HG03378 (cell line): ENCODE measurements around the gene CFAP90.

Source experiments
- ATAC-seq: cut with Tn5 transposase; IDR thresholded peaks from one replicate; pipeline ENCODE4 v1.9.1; 2021; ENCODE audit warnings: mild to moderate bottlenecking, moderate library complexity; ENCODE audit not compliant: unreplicated experiment

The CFAP90 gene

DNA sequence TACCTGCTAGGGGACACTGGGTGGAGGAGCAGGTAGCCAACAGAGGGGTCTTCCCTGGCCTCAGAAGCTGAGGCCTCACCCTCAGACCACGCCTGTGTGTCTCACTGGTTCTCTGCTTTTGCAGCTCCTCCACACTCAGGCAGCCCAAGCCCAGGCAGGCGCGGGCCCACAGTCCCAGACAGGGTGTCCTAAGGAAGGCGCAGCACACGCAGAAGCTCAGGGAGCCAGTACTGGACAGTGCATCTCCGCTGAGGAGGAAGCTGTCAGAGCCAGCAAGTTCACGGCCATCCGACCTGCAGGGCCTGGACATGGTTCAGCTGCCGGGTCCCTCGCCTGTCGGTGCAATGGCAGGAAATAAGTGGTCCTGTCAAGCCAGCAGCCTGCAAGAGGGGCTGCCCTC lies 25.3 kb downstream of the CFAP90 start:
- no peak for ATAC-seq

DNA sequence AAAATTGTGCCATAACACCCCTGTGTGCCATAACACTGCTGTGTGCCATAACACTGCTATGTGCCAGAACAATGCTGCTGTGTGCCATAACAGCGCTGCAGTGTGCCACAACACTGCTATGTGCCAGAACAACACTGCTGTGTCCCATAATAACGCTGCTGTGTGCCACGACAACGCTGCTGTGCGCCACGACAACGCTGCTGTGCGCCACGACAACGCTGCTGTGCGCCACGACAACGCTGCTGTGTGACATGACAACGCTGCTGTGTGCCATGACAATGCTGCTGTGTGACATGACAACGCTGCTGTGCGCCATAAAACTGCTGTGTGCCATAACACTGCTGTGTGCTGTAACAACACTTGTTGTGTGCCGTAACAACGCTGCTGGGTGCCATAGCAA lies 25.9 kb downstream of the CFAP90 start:
- ATAC-seq = no peak

- ATAC-seq = no peak
Measured at GRCh38 chr5:7823594-7823993, 27.3 kb downstream of the CFAP90 start.

- ATAC-seq = no peak
Measured at GRCh38 chr5:7822449-7822848, 28.5 kb downstream of the CFAP90 start.

GRCh38 chr5:7816535-7816901 lies 34.4 kb downstream of the CFAP90 start:
- ATAC-seq = peak; percentile 17

GRCh38 chr5:7815892-7816534 lies 34.9 kb downstream of the CFAP90 start:
- peak; percentile 88 for ATAC-seq

- no peak for ATAC-seq
Measured at GRCh38 chr5:7814816-7815215, 36.1 kb downstream of the CFAP90 start.

DNA sequence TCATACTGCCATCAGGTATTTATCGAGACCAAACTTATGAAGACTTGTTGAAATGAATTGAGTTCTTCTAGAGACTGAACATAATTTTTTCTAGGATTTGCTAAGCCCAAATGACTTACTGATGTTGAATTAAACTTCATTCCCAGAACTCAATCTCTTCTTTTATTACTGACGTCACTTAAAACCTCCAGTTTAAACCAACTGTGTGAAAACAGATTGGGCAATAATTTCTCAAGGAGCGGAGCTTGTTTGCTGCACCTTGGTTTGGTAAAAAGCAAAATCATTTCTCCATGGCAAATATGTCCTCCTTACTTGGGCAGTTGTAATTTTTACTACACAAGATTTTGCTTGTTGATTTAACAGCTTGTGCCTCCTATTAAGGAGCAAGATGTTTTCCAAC lies 37.4 kb downstream of the CFAP90 start:
- ATAC-seq = no peak

DNA sequence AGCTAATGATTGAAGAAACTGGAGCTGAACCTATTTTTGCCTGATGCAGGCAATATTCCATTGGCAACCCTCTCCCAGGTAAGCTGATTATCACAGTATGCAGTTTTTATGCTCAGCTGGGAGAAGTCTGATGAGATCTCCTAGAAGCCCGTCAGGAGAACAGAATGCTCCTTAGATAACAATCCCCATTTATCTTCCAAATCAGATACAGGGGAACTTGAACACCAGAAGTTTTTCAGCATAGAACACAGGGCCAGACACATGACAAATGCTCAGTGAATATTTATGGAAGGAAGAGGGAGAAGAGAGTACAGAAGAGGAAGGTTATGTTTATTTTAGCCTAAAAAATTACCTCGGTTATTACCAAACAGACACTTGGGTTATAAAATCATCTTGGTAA lies 37.9 kb downstream of the CFAP90 start:
- no peak for ATAC-seq

DNA sequence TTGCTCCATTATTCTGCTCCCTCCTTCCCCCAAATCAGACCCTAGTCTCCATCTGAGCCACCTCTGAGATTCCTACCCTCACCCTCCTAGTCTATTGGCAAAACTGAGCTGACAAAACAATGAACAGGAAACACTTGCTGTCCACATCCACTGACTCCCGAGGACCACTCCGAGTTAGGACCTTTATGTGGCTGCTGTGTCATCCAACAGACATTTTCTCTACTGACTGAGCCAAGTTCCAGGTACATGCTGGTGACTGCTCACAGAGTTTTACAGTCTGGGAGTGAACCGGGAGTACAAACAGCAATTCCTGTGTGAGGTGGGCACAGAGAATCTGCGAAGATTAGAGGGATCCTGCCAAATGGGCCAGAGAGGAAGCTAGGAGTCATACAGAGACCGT lies 39.2 kb downstream of the CFAP90 start:
- no peak for ATAC-seq

- peak; percentile 53 for ATAC-seq
Measured at GRCh38 chr5:7808998-7809397, 41.9 kb downstream of the CFAP90 start.

DNA sequence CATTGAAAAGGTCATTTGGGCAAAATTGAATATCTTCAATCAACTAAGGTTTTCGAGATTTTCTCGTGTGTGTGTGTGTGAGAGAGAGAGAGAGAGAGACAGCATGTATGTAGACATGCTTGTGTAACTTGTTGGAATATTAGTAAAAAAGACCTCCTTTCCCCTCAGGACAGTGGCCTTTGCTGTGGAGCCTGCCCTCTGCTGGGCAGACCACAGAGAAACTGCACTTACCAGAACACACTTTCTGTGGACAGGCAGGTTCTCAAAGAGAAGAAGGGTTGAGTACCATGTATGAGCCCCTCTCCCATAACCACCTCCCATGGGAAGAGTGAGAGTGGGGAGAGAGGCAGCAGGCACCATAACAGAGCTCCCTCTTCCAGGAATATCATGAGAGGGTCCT lies 45.6 kb downstream of the CFAP90 start:
- ATAC-seq = no peak

DNA sequence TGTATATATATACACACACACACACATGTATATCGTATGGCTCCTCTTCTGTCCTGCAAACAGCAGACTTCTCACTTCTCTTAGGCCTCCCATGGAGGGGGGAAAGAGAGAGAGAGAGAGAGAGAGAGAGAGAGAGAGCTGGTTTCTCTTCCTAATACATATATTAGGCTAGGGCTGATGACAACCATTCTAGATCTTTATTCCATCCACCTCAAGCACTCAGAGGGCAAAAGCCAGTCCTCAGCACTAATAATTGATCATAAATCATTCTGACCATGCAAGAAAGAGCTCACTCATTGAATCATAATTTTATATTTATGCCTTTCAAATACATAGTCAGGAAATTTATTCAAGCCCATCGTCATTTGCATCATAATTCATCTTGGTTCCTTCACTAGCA lies 47.0 kb downstream of the CFAP90 start:
- no peak for ATAC-seq

DNA sequence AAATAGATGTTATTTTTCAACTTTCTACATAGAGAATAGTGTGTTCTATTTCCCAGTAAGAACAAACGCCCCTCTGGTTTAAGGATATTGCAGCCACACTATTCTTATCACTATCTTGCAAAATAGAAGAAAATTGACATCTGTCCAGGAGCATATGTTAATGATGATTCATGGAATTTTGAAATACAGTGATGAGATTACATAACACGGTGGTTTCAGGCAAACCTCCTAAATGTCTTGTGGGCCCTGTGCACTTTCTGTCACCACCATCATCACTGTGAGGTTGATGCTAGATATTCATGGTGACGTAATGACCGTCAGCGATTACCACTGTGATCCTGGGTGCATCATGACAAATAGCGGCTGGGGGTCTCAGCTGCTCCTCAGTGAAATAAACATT lies 48.1 kb downstream of the CFAP90 start:
- no peak for ATAC-seq

DNA sequence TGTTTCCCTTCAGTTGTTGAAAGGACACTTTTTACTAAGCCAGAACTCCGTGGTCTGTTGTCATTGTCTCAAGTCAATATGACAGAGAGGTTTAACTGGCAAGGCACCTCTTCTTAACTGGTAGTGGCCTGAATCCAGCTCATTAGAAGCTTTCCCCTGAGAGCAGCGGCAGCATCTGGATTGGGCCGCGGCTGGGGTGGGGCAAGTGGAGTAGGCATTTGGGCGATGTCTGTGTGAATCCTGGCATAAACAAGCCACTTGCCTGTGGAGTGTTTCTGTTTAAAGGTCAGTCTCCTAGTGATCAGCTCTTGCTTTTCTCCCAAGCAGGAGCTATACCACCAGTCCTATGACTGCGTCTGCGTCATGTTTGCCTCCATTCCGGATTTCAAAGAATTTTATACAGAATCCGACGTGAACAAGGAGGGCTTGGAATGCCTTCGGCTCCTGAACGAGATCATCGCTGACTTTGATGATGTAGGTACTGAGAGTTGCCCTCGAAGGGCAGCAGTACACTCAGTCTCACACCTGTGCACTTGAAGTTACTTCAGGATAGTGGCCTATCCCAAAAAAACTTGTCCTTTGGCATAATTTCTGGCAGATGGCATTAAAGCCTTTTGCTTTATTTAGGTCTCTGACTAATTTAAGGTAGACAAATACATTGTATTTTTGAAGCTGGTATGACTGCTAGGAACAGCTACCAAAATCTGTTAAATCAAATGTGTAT lies 48.9 kb downstream of the CFAP90 start:
- no peak for ATAC-seq

GRCh38 chr5:7795306-7795705 lies 55.6 kb downstream of the CFAP90 start:
- no peak for ATAC-seq

DNA sequence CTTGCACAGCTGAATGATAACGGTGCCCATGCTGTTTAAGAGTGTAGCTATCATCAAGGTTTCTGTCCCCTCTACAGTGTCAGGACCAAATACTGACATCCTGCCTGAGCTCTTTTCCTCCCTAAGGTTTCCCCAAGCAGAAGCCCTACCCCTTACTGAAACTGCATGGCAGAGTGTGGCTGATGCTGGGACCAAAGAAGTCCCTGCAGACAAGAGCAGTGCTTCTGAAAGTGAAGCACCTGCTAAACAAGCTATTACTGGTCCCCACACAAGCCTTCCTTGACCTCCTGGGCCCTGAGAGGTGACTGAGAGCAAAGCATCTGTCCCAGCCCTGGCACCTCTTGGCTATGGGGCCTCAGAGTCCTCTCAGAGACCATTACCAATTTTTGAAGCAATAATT lies 56.1 kb downstream of the CFAP90 start:
- peak; percentile 39 for ATAC-seq

DNA sequence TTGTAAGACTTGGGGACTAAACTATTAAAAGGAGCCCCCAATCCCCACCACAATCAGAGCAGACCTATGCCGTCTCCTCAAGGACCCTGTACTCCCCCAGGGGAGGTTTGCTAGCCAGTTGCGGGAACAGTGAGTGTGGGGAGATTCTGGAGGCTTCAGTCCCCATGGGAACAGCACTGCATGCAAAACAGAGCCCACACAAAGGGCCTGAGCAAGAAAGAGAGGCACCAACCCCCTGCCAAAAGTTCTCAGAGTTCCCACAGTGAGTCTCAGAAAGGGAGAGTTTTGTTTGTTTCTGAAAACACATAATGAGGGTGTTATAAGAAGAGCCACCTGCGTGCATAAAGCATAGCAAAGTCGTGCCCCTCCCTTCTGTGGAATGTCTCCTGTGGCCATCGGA lies 56.6 kb downstream of the CFAP90 start:
- ATAC-seq = peak; percentile 88

GRCh38 chr5:7793895-7794294 lies 57.0 kb downstream of the CFAP90 start:
- peak; percentile 26 for ATAC-seq

GRCh38 chr5:7789567-7789966 lies 61.4 kb downstream of the CFAP90 start:
- ATAC-seq = no peak

DNA sequence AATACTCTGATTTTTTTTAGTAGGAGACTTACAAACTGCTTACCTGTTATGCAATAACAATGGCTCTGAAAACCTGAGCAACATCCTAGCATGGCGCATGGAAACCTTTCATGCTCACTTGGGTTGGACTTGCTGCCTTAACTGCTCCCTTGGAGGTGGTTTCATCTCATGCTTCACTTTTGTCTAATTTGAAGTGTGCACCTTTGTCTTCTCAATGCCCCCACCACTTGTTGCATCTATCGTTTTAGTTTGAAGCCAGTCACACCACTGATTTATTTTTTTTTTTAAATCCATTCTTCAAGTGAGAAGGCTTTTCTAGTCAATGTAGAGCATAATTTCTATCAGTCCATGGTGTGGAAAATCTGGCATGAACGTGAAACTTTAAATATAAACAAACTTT lies 63.2 kb downstream of the CFAP90 start:
- ATAC-seq = no peak

DNA sequence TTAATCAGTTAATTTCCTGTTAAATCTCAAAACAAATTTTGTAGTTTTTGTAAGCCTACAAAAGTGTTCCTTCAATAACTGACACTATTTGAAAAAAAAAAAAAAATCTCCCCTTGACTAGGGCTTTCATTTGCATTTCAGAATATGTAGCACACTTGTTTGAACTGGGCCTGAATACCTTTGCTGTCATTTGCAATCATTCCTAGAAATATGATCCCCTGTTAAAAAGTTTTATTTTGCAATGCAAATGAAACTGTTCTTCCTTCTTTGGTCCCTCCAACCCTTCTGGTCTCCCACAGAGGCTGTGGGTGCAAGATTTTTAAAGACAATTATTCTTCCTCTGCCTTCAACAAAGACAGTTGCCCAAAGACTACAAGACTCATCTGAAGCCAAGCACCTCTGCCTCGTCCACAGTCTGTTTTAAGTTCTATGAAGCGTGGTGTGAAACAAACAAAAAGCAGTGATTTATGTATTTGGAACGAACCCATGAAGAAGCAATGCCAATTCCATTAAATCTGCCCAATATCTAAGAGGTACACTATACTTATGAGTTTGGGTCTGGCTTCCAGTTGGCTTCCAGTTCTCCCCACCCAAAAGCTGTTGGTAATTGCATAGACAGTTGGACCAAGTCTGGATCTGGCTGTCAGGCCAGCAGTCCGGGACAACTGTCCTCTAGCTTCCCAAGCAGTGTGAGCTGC lies 66.1 kb downstream of the CFAP90 start:
- no peak for ATAC-seq
